NCI-H2196 (cell line): Measurements from ENCODE around the gene SPOP.

Experiments used
- DNase-seq: peaks from one replicate; lab custom pipeline; 2025; ENCODE audit not compliant: unreplicated experiment; lab: John Stamatoyannopoulos, UW

Gene SPOP

DNA sequence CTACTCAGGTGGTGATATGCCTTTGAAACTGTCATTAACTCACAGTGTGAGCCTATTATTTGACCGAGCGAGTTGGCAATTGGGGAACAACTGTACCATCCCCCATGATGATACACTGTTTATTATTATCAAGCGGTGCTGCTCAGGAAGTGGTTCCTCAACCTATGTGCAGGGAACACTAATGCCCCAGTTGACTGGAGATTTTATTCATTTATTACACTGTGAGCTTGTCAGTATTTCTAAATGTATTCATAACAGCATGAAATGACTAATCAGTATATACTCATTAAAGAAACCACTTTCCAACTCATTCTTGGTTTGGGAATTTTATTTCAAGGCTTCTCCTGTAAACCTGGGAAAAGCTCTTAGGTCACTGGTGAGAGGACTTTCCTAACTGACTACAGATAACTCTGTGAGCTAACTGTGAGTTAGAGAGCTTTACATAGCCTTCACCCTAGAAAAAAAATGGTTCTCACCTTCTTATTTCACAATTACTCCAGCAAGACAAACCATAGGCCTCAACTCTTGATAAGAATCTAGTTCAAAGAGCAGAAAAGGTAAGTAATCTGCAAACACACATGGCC is 59.8 kb downstream of the SPOP start:
- no peak for DNase-seq

GRCh38 chr17:49616601-49617131 is 61.2 kb downstream of the SPOP start:
- no peak for DNase-seq

- no peak for DNase-seq
These were observed 61.8 kb downstream of the SPOP start for GRCh38 chr17:49616086-49616485.

DNA sequence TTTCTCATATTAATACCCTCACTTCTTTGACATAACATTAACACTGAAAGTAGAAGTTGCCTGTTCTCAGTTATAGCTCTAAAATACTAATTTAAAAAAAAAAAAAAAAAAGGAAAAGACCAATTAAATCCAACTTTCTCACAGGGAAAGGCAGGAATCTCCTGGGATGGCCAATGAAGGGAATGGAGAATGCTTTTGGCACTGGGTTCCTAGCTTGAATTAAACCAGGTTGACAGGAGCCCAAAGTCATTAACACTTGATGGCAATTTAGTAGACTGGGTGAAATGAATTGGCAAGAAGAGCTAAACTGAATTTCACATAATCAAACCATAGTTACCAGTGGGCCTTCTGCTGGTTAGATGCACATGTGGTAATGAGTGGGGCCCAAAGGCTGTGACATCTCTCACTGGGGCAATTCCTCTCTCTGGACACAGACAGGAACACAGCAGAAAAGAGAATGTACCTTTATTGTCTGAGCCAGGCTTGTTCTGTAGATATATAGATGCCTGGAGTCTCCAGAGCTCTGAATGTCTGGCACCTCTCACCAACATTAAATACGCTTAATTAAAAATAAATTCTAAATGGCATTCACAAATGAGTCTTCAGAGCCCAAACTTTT is 64.6 kb downstream of the SPOP start:
- DNase-seq, result no peak

GRCh38 chr17:49612726-49613125 is 65.2 kb downstream of the SPOP start:
- no peak for DNase-seq

DNA sequence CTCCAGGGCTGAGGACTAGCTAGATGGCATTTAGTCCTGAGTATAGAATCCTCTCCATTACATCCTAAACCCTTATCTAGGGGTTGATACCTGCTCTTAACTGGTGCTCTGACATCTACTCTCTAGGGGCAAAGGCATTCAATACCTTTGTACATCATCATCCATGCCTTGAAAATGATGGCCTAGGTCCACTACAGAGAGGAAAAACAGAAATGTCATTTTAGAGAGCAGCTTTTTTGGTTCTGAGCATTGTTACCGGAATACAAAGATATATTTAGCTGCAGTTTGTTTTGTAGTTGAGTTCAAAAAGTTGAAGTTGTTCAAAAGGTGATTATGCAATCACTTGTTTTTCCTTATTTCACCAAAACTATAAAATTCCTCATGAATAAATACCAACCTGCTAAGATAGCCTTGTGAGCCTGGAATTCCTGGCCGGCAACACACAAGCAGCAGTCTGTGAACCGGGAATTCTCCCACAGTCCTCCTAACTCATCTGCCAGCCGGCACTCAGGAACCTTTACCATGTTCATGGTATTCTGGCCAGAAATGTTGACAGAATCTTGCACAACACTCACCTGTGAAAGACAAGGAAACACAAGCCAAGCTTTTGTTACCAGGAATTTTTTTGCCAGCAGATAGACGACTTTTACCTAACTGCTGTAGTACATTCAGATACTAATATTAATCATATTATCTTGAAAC is 66.9 kb downstream of the SPOP start:
- DNase-seq, result no peak

DNA sequence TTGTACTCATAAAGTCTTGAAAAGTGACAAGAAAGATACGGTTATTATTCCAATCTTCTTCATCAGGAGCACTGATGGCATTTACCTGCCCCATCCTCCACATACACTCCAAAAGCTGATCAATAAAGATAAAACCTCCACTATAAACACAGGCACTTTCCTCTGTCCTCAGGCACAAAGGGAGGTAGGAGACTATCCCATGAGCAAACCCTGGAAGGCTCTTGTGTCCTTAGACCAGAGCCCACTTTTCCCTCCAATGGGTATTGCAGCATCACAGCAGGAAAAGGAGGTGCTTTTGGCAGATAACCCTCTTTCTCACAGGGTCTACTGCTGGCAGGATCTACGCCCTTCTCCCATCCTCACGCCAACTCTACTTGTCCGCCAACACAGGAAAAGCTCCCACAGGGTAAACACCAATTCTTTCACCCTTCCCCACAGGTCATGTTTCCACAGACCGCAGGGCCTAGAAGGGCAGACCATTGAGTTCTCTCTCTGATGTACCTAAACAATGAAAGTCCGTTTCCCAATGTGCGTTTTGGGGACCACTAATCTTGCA is 73.5 kb downstream of the SPOP start:
- no peak for DNase-seq

DNA sequence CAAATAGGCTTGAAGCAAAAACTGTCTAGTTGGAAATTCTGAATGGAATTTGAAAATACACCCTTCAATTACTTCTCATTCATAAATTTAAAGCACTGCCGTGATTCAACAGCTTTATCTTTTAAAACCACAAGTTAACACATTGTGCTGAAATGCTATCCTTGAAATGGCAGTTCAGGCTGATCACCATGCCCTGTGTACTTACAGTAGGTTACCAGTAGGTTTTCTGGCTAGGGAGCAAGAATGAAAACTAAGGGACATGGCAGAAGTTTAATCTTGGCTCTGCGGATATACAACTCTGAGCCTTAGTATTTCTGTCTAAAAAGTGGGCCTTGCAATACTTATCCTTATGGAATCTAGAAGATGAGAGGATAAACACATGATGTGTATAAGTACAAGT is 74.2 kb downstream of the SPOP start:
- no peak for DNase-seq

GRCh38 chr17:49603238-49603637 is 74.7 kb downstream of the SPOP start:
- no peak for DNase-seq

- no peak for DNase-seq
These were observed 75.1 kb downstream of the SPOP start for GRCh38 chr17:49602783-49603182.

DNA sequence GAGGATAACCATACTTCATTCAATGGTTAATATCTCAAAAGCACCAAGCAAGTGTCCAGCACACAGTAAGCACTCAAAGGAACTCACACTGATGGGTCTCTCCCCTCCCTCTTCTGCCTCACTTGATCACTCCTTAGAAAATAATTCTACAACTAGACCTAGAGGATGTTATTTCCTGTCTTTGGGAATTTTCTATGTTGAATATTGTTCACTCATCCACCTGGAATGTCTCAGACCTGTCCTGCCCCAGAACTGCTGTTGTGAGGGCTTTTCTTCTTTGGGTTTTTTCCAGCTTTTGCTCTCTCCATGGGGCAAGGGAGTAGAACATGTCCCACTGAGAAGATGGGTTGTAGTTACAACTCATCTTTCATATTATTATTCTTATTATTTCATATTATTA is 76.9 kb downstream of the SPOP start:
- no peak for DNase-seq

DNA sequence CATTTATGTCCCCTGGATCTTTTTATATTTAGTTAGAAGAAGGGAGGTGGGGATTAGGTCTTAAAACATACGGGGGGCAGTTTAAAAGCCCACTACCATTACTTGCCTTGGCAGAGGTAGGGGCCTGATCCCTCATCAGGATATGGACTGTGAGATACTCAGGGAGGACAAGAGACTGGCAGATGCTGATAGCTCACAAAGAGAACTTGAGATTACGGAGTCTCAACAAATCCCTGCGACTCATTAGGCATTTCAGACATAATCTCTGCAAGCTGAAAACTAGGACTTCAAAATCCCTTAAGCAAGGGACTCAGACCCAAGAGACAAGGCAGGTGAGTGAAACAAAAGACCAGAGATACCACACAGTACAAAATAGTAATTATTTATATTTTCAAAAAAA is 79.0 kb downstream of the SPOP start:
- no peak for DNase-seq

DNA sequence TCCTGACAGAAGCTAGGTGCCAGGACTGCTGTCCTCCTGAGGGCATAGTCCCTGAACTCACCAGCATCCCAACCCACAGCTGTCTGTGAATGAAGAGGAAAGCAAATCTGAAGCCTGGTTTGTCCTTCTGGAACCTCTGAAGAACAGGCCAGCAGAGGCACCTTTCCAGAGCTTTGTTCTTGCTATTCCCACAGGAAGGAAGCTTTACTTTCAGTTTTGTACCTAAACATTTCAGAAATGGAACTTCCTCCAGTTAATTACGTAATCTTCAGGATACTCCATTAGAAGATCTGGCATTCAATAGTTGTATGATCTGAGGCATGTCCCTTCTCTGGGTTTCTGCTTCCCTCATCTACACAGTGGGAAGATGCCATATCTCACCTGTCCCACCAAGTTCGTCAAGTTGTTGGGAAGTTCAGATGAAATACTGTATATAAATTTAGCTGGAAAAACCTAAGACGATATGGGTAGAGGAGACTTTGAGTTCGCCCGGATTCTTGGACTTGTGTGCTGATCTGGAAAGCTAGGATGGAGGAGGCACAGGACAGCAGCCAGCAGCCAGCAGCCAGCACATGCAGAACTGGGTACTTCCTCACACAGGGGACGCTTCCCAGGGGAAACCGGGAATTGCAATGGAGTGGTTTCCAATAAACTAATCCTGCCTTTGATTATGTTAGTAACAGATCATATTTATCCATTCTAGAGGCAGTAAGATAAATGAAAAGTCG is 79.8 kb downstream of the SPOP start:
- no peak for DNase-seq

GRCh38 chr17:49597436-49597835 is 80.5 kb downstream of the SPOP start:
- no peak for DNase-seq

DNA sequence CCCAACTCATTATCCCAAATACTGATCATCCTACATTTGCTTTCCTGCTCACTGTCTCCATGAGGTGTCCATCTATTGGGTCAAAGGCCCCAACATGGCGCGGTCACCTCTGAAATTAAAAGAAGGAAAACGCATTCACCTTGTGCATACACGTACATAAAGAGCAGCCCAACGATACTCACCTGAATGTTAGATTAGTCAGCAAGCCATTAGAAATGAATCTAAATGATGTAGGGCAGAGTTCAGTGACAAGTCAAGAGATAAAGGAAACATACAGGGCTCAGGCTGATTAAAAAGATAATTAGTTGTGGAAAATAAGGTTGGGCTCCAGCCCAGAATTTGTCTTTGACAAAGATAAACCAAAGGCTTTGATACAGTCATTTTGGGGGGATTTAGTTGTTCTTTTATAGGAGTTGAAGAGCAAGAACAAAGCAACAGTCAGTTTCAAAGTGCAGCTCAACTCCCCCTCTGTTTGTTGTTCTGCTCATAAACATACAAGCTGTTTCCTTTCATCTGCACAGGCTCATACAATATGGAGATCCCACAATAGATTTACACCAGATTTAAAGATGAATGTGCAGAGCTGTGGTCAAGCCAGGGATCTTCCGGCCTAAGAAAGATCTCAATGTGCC is 81.2 kb downstream of the SPOP start:
- DNase-seq, result no peak

DNA sequence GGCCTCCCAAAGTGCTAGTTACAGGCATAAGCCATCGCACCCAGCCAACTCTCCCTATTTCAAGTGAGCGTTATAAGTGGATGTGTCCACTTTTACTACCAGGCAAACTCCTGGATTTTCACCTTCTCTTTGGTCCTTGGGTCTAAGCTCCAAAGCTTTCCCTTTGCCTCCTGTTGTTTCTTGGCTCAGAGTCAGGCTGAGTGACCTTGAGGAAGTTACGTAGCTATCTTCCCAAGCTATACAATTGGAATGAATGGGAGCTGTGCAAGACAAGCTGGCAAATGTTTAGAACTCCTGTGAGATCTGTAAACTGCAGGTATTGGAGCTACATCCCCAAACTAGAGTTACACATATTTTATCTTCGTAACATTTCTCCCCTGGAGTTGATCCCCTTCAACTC is 81.9 kb downstream of the SPOP start:
- DNase-seq, result no peak

- no peak for DNase-seq
These were observed 82.6 kb downstream of the SPOP start for GRCh38 chr17:49595328-49595727.

DNA sequence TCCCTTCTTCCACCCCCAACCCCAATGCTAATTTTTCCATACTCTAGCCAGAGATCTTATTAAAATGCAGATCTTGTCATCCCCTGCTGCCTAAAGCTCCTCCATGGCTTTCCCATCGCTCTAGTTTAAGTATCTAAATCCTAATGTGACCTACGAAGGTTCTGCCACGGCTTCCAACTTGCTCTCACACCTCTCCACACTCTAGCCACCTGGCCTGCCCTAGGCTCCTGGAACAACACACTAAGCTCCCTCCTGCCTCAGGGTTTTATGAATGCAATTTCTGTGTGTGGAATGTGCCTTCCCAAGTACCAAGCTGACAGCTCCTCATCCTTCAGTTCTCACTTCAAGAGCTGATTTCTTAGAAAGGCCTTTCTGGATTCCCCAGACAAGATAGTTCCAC is 85.6 kb downstream of the SPOP start:
- DNase-seq, result no peak

- no peak for DNase-seq
These were observed 87.0 kb downstream of the SPOP start for GRCh38 chr17:49590874-49591273.

DNA sequence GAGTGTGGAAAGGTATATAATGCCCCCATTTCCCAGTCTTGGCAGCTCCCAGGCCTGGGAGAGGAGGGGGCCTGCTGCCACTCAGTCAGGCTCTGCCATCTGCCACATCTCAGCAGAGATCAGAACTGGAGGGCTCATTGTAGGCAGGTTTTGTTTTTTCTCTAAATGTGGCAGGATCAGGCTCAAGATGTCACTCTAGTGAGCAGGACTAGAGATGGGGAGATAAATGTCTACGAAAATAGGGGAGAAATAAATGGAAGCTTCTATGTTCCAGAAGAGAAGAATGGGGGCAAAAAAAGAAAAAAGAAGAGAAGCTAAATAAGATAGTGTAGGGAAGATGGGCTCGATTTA is 88.3 kb downstream of the SPOP start:
- DNase-seq, result no peak
